Measurements from ENCODE around the gene PRPF38B. TPM values are rescaled to one million over a fixed set of nuclear protein-coding genes. Genes with fewer than 3 reads are reported as not detected.
"Not testable (repeated sequence)": the region's sequence is repeated elsewhere in the genome, so short reads cannot be mapped to it uniquely, and the experiment has no call there.

The PRPF38B gene
- total RNA-seq, 4 donors from 2014 or later, result 25.0 to 41.0 (median 29.8) TPM

GRCh38 chr1:108679586-108680213 is 12.4 kb upstream of the PRPF38B start:
- TF ChIP-seq CTCF (IDR thresholded peaks at IDR 0.05), result no peak
- no peak for TF ChIP-seq POLR2A (IDR thresholded peaks at IDR 0.05)
- H3K9me3 ChIP-seq, result no peaks in the 10 kb centered on the region
- intact Hi-C loops (cut with DNase I), result no loop called here
- H3K27ac ChIP-seq, result no peak overlapping the region
- no peaks in the 10 kb centered on the region for H3K27me3 ChIP-seq
- no peak for DNase-seq
- H3K36me3 ChIP-seq, result no peaks in the 10 kb centered on the region
- no peak overlapping the region for H3K4me3 ChIP-seq (replicated peaks in 1 of 3)
- no peaks in the 10 kb centered on the region for H3K4me1 ChIP-seq
- WGBS, 2 donors, result 69 to 78% methylated on average over 10 of the region's 10 CpGs

GRCh38 chr1:108681701-108682100 is 10.4 kb upstream of the PRPF38B start:
- H3K9me3 ChIP-seq; H3K27ac ChIP-seq; DNase-seq; intact Hi-C loops (cut with DNase I); H3K36me3 ChIP-seq; H3K27me3 ChIP-seq; H3K4me1 ChIP-seq; H3K4me3 ChIP-seq (replicated peaks in 1 of 3): not testable (repeated sequence)
- WGBS, 2 donors, result 56 to 62% methylated on average over 4 of the region's 4 CpGs

GRCh38 chr1:108685529-108685928 is 6.6 kb upstream of the PRPF38B start:
- 75 to 83% methylated on average over 1 of the region's 1 CpG for WGBS, 2 donors
- H3K36me3 ChIP-seq, result no peaks in the 10 kb centered on the region
- H3K27me3 ChIP-seq, result no peaks in the 10 kb centered on the region
- no peak overlapping the region for H3K27ac ChIP-seq
- no peaks in the 10 kb centered on the region for H3K9me3 ChIP-seq
- intact Hi-C loops (cut with DNase I), result no loop called here
- TF ChIP-seq POLR2A (IDR thresholded peaks at IDR 0.05) (no peak), CTCF (IDR thresholded peaks at IDR 0.05) (no peak)
- no peak overlapping the region for H3K4me3 ChIP-seq (replicated peaks in 1 of 3)
- H3K4me1 ChIP-seq, result no peaks in the 10 kb centered on the region
- DNase-seq, result no peak

- no peak for TF ChIP-seq POLR2A (IDR thresholded peaks at IDR 0.05)
- TF ChIP-seq CTCF (IDR thresholded peaks at IDR 0.05), result no peak
- peaks cover 5 to 7% of the 10 kb centered on the region in 2 donors for H3K4me1 ChIP-seq
- H3K4me3 ChIP-seq (replicated peaks in 1 of 3), result no peak overlapping the region
- no peaks in the 10 kb centered on the region for H3K36me3 ChIP-seq
- DNase-seq, result no peak
- WGBS, 2 donors, result 53 to 57% methylated on average over 2 of the region's 2 CpGs
- intact Hi-C loops (cut with DNase I), result no loop called here
- H3K27ac ChIP-seq, result no peak overlapping the region
- H3K27me3 ChIP-seq, result no peaks in the 10 kb centered on the region
- no peaks in the 10 kb centered on the region for H3K9me3 ChIP-seq
Measured at GRCh38 chr1:108686614-108687313, 5.3 kb upstream of the PRPF38B start.

- H3K4me3 ChIP-seq (replicated peaks in 1 of 3), result peak overlapping the region; percentile 62 to 75 (median 70)
- H3K27me3 ChIP-seq, result no peaks in the 10 kb centered on the region
- no peak for TF ChIP-seq POLR2A (IDR thresholded peaks at IDR 0.05)
- TF ChIP-seq CTCF (IDR thresholded peaks at IDR 0.05), result no peak
- WGBS, 2 donors, result 32% methylated on average over 12 of the region's 12 CpGs
- DNase-seq, result no peak
- H3K9me3 ChIP-seq, result no peaks in the 10 kb centered on the region
- H3K36me3 ChIP-seq, result peaks cover 0 to 4% of the 10 kb centered on the region in 2 donors
- H3K27ac ChIP-seq, result peak overlapping the region; percentile 93 to 97 (median 95)
- H3K4me1 ChIP-seq, result peaks cover 19 to 23% of the 10 kb centered on the region in 2 donors
- intact Hi-C loops (cut with DNase I), result no loop called here
Measured at GRCh38 chr1:108691128-108691941, 775 bp upstream of the PRPF38B start.

All from thyroid gland (tissue), 4 donors.